HepG2 (cell line): Measurements from ENCODE around the gene TAS1R1. TPM values are rescaled to one million over a fixed set of nuclear protein-coding genes. Genes with fewer than 3 reads are reported as not detected.

Experiments used
- ATAC-seq: fragments of 200-7000 bp; cut with Tn5 transposase; 3 replicates; pipeline ENCODE4 v1.9.1; 2020; ENCODE audit warnings: mild to moderate bottlenecking, moderate library complexity
- BruUV-seq: library from RNA; stranded (reverse); fragments of 400-500 nt; replicated peaks from 2 replicates; lab custom pipeline; 2021; lab: Mats Ljungman, UMichigan
- CTCF ChIA-PET: fragments of 300-600 bp; formaldehyde crosslinking; extraction: SDS; loops from one replicate; lab custom pipeline; 2021; ENCODE audit warnings: low total read pairs, inconsistent platforms, low intra/inter-chr PET ratio; lab: Yijun Ruan, JAX
- POLR2A ChIA-PET: fragments of 350-600 bp; sonication (Branson Sonifier 250); formaldehyde crosslinking; loops from one replicate; lab custom pipeline; 2020; ENCODE audit warnings: antibody characterized with exemption, inconsistent platforms; lab: Yijun Ruan, JAX
- DNase-seq: peaks from one replicate; pipeline ENCODE4 v3.0.0-alpha.2; 2015; ENCODE audit warnings: low spot score
- FAIRE-seq: peaks from 3 replicates; lab custom pipeline; 2011; peaks lifted over from hg19 to GRCh38; lab: Jason Lieb, UNC
- H2AFZ ChIP-seq: one replicate; pipeline ENCODE4 v1.6.1; 2011; ENCODE audit warnings: low read length, inconsistent platforms
- H3K27ac ChIP-seq: fragments of 300-600 bp; 3 replicates; pipeline ENCODE4 v1.8.0; 2011; ENCODE audit warnings: mixed run types, mild to moderate bottlenecking, mixed read lengths, low read length, inconsistent platforms; ENCODE audit not compliant: insufficient read depth; ENCODE audit errors: extremely low read length
- H3K27me3 ChIP-seq, 2 experiments: fragments of 200-600 bp in 1 of 2; 2 replicates in 1 of 2; 3 replicates in 1 of 2; pipeline versions ENCODE4 v1.6.0 to v1.8.0; 2011; ENCODE audit warnings: low read length in 2 of 2, mild to moderate bottlenecking in 2 of 2, moderate library complexity in 2 of 2, inconsistent platforms in 1 of 2; ENCODE audit not compliant: insufficient read depth in 2 of 2, control insufficient read depth in 1 of 2
- H3K36me3 ChIP-seq, 2 experiments: fragments of 200-600 bp in 1 of 2; replicated peaks in 1 of 2; 2 replicates in 1 of 2; 3 replicates in 1 of 2; pipeline versions ENCODE4 v1.5.1 to v1.8.0; 2011; ENCODE audit warnings: low read length in 2 of 2, inconsistent platforms in 1 of 2; ENCODE audit not compliant: insufficient read depth in 2 of 2, control insufficient read depth in 1 of 2
- H3K4me1 ChIP-seq: 2 replicates; pipeline ENCODE4 v1.5.1; 2012; ENCODE audit warnings: low read length, inconsistent platforms; ENCODE audit not compliant: insufficient read depth
- H3K4me2 ChIP-seq: 2 replicates; pipeline ENCODE4 v1.6.0; 2011; ENCODE audit warnings: low read depth, low read length, inconsistent platforms
- H3K4me3 ChIP-seq, 3 experiments: fragments of 200-600 bp in 1 of 3; sonication (generic), shearing (Covaris generic) in 1 of 3; replicated peaks in 1 of 3; 2 replicates each; pipeline ENCODE4 v1.5.1; 2011 to 2016; ENCODE audit warnings: low read length in 3 of 3, inconsistent platforms in 2 of 3, low read depth in 2 of 3, mild to moderate bottlenecking in 2 of 3, control low read depth in 1 of 3, mixed read lengths in 1 of 3; ENCODE audit not compliant: insufficient read depth in 1 of 3
- H3K79me2 ChIP-seq: one replicate; pipeline ENCODE4 v1.6.1; 2011; ENCODE audit warnings: low read length, inconsistent platforms; ENCODE audit not compliant: insufficient read depth
- H3K9ac ChIP-seq: 2 replicates; pipeline ENCODE4 v1.6.0; 2011; ENCODE audit warnings: mild to moderate bottlenecking, low read depth, low read length, inconsistent platforms; ENCODE audit not compliant: insufficient read depth
- H3K9me3 ChIP-seq: 2 replicates; pipeline ENCODE4 v1.5.1; 2012; ENCODE audit warnings: mild to moderate bottlenecking, low read length
- H4K20me1 ChIP-seq: 2 replicates; pipeline ENCODE4 v1.6.0; 2011; ENCODE audit warnings: inconsistent platforms, mild to moderate bottlenecking, low read length, moderate library complexity; ENCODE audit not compliant: insufficient read depth
- ATF4 ChIP-seq, 2 experiments: fragments of 450-650 bp in 1 of 2; sonication (generic) in 1 of 2; formaldehyde crosslinking; IDR thresholded peaks; 2 replicates each; pipeline versions ENCODE4 v1.5.0 to v1.8.0; 2020 to 2022; ENCODE audit warnings: mild to moderate bottlenecking in 1 of 2, missing genetic modification reagents in 1 of 2
- CHD2 ChIP-seq: IDR thresholded peaks from 2 replicates; pipeline ENCODE4 v1.6.1; 2011; ENCODE audit warnings: low read depth, low read length, improper control_type of control experiment
- FOXO4 ChIP-seq: sonication (generic); formaldehyde crosslinking; conservative IDR thresholded peaks from 2 replicates; pipeline ENCODE4 v1.8.1; 2023; ENCODE audit warnings: missing genetic modification reagents
- GMEB1 ChIP-seq: sonication (generic); formaldehyde crosslinking; IDR thresholded peaks from 2 replicates; pipeline ENCODE4 v1.5.1; 2020; ENCODE audit warnings: missing genetic modification reagents, mild to moderate bottlenecking, borderline replicate concordance
- HDAC6 ChIP-seq: fragments of 200-600 bp; sonication (generic); IDR thresholded peaks from 2 replicates; pipeline ENCODE4 v1.7.0; 2017; ENCODE audit warnings: mild to moderate bottlenecking, antibody characterized with exemption, low read length, low read depth
- MLXIP ChIP-seq: sonication (generic); formaldehyde crosslinking; IDR thresholded peaks from 2 replicates; pipeline ENCODE4 v1.9.0; 2021; ENCODE audit warnings: missing genetic modification reagents, borderline replicate concordance
- PAF1 ChIP-seq: IDR thresholded peaks from 2 replicates; pipeline ENCODE4 v1.6.1; 2016; ENCODE audit warnings: missing genetic modification reagents, missing compliant biosample characterization
- POLR2G ChIP-seq: fragments of 200-400 bp; formaldehyde crosslinking; IDR thresholded peaks from 2 replicates; pipeline ENCODE4 v1.6.1; 2018; ENCODE audit warnings: mild to moderate bottlenecking, low read depth, low read length, moderate library complexity
- REL ChIP-seq: sonication (generic); formaldehyde crosslinking; conservative IDR thresholded peaks from 2 replicates; pipeline ENCODE4 v1.8.0; 2022; ENCODE audit warnings: mild to moderate bottlenecking, missing genetic modification reagents, moderate library complexity
- TFDP1 ChIP-seq: IDR thresholded peaks from 2 replicates; pipeline ENCODE4 v1.6.1; 2016; ENCODE audit warnings: missing compliant biosample characterization, missing genetic modification reagents, borderline replicate concordance
- ZIK1 ChIP-seq: sonication (generic); formaldehyde crosslinking; IDR thresholded peaks from 2 replicates; pipeline ENCODE4 v1.5.0; 2020; ENCODE audit warnings: mild to moderate bottlenecking, low read depth, missing genetic modification reagents, borderline replicate concordance
- ZNF557 ChIP-seq: sonication (generic); formaldehyde crosslinking; IDR thresholded peaks from 2 replicates; pipeline ENCODE4 v1.4.0; 2020; ENCODE audit warnings: missing genetic modification reagents
- ZNF577 ChIP-seq: sonication (generic); formaldehyde crosslinking; IDR thresholded peaks from 2 replicates; pipeline ENCODE4 v1.4.0; 2020; ENCODE audit warnings: mild to moderate bottlenecking, low read depth, missing genetic modification reagents, borderline replicate concordance
- ZNF7 ChIP-seq: IDR thresholded peaks from 2 replicates; pipeline ENCODE4 v1.6.1; 2016; ENCODE audit warnings: missing biosample characterization, missing genetic modification reagents
- WGBS: methylation state at CpG from one replicate; pipeline ENCODE4 v1.1.6; 2017; ENCODE audit warnings: low lambda C conversion rate; 5-methylcytosine and 5-hydroxymethylcytosine counted together
- in situ Hi-C: cut with HindIII; loops from 2 replicates; pipeline ENCODE4 v1.10.0; 2017; ENCODE audit warnings: low pct_unique_long_range_greater_than_20kb; ENCODE audit not compliant: extremely low pct_ligation_motif_present
- intact Hi-C: fragments of 100-400 bp; cut with micrococcal nuclease; formaldehyde crosslinking; loops from one replicate; pipeline ENCODE4 v1.10.0; 2022; ENCODE audit not compliant: unreplicated experiment
- polyA plus RNA-seq, 8 experiments: library from polyadenylated mRNA; depleted of rRNA in 3 of 8; stranded (reverse) in 7 of 8; unstranded in 1 of 8; fragments of >200 nt; fragmentation: Illumina TruSeq in 4 of 8; extraction: Trizol in 4 of 8; gene quantifications; 2 replicates each; pipeline versions ENCODE4 v1.2.1 to v1.2.3, GENCODE V29; 2011 to 2016; ENCODE audit warnings: low read depth in 4 of 8, missing spikeins in 1 of 8, mixed read lengths in 1 of 8; ENCODE audit not compliant: insufficient read depth in 1 of 8
- total RNA-seq, 5 experiments: library from RNA; depleted of rRNA; stranded (reverse); fragments of >200 nt; fragmentation: Illumina TruSeq; extraction: Trizol; gene quantifications; 2 replicates each; pipeline ENCODE4 v1.2.3, GENCODE V29; 2016; ENCODE audit warnings: low read depth in 1 of 5

TAS1R1 gene
- total and polyA plus RNA-seq, 2 of the 13 experiments (the other 11 are each of a cell fraction or from before 2014, with no cell fraction given) = 1.4 to 1.6 TPM

- no peak for TF ChIP-seq GMEB1 (CRISPR knock-in tag)
- TF ChIP-seq ATF4 (CRISPR knock-in tag; IDR thresholded peaks at IDR 0.05) = no peak
- TF ChIP-seq ZIK1 (CRISPR knock-in tag) = no peak
- TF ChIP-seq ZNF557 (CRISPR knock-in tag) = no peak
Observed at GRCh38 chr1:6536291-6536690, 18.8 kb upstream of the TAS1R1 start (continued).

GRCh38 chr1:6538956-6539355 lies 16.2 kb upstream of the TAS1R1 start:
- peaks cover 5 to 46% of the 10 kb centered on the region in 2 experiments; a peak in 4 of 5 replicates for H3K36me3 ChIP-seq
- CTCF ChIA-PET = no interaction called here
- no peak overlapping the region for H2AFZ ChIP-seq
- H3K4me2 ChIP-seq = no peak overlapping the region
- POLR2A ChIA-PET = no interaction called here
- ATAC-seq (no peak), DNase-seq (no peak), FAIRE-seq (no peak)
- no peaks in the 10 kb centered on the region for H4K20me1 ChIP-seq
- in situ Hi-C loops (no loop called here), intact Hi-C loops (no loop called here)
- no peaks in the 10 kb centered on the region for H3K4me1 ChIP-seq
- TF ChIP-seq HDAC6 = no peak
- TF ChIP-seq TFDP1 (CRISPR knock-in tag) = no peak
- no peak for TF ChIP-seq MLXIP (CRISPR knock-in tag)
- TF ChIP-seq FOXO4 = no peak
- no peak for TF ChIP-seq ZNF577 (CRISPR knock-in tag)
- no peak for TF ChIP-seq PAF1 (CRISPR knock-in tag)
- no peak for TF ChIP-seq ZNF7
- no peak for TF ChIP-seq POLR2G
- no peak for TF ChIP-seq CHD2
- no peak for TF ChIP-seq REL
- no peak overlapping the region for H3K27ac ChIP-seq
- H3K9me3 ChIP-seq = no peaks in the 10 kb centered on the region
- no peaks in the 10 kb centered on the region for H3K79me2 ChIP-seq
- WGBS = 65% methylated on average over 3 of the region's 3 CpGs
- no TSS peak for BruUV-seq
- no peak overlapping the region for H3K9ac ChIP-seq
- no peaks in the 10 kb centered on the region for H3K27me3 ChIP-seq
- H3K4me3 ChIP-seq = no peak overlapping the region
